HFFc6 (cell line): ENCODE measurements around the gene VEGFD. TPM values are rescaled to one million over a fixed set of nuclear protein-coding genes. Genes with fewer than 3 reads are reported as not detected.

ENCODE experiments used
- DNase-seq: peaks from one replicate; pipeline ENCODE4 v3.0.0-alpha.2; 2018
- H3K27ac Mint-ChIP-seq: 2 replicates; pipeline ENCODE4 v1.8.0; 2020; ENCODE audit warnings: mild to moderate bottlenecking, mixed read lengths
- H3K27me3 Mint-ChIP-seq: 2 replicates; pipeline ENCODE4 v1.8.0; 2021; ENCODE audit warnings: mild to moderate bottlenecking, moderate library complexity, mixed read lengths; ENCODE audit not compliant: insufficient read depth
- H3K36me3 Mint-ChIP-seq: 2 replicates; pipeline ENCODE4 v1.8.0; 2021; ENCODE audit warnings: low read depth, mixed read lengths
- H3K4me1 Mint-ChIP-seq: 2 replicates; pipeline ENCODE4 v1.8.0; 2020; ENCODE audit warnings: low read depth, mixed read lengths
- H3K4me3 Mint-ChIP-seq: 2 replicates; pipeline ENCODE4 v1.8.0; 2020; ENCODE audit warnings: mild to moderate bottlenecking, moderate library complexity, mixed read lengths
- H3K9me3 Mint-ChIP-seq: 2 replicates; pipeline ENCODE4 v1.8.0; 2020; ENCODE audit warnings: mild to moderate bottlenecking, mixed read lengths
- long read RNA-seq: library from polyadenylated mRNA; unstranded; transcript quantifications from one replicate; pipeline ENCODE4 v2.0.0, GENCODE V29; 2019
- total RNA-seq, 6 experiments: library from RNA; stranded (reverse); fragmentation: NEBNext Ultra II Directional; extraction: Animal tissue kit (Norgen Biotek cat#: 25700); gene quantifications; 2 replicates in 1 of 6; 3 replicates in 5 of 6; pipeline ENCODE4 v1.2.3, GENCODE V29; 2021
- TF ChIP-seq, protein P1 (sequence below): fragments of 200-600 bp; sonication (generic); IDR thresholded peaks from 2 replicates; pipeline ENCODE4 v1.5.0; 2021; ENCODE audit warnings: antibody characterized with exemption, mild to moderate bottlenecking

VEGFD gene, protein sequence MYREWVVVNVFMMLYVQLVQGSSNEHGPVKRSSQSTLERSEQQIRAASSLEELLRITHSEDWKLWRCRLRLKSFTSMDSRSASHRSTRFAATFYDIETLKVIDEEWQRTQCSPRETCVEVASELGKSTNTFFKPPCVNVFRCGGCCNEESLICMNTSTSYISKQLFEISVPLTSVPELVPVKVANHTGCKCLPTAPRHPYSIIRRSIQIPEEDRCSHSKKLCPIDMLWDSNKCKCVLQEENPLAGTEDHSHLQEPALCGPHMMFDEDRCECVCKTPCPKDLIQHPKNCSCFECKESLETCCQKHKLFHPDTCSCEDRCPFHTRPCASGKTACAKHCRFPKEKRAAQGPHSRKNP
- total RNA-seq, result not detected
- long read RNA-seq, result 0 reads

DNA sequence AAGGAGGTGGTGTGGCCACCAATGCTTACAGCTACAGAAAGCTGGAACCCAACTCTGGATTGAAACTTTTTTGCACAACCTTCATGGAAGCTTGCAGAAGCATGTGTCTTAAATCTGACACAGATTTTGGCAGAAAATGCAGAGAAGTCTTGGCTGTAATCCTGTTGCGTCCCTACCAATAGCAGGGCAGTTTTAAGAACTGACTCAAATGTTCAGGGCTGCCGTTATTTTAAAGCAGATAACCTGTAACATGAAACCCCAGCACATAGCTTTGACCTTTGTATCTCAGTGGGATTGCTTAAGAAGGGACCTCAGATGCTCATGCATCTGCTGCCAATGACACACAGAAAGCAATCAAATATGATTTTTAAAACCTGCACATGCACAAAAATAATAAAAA, at the start of gene VEGFD:
TSS of gene VEGFD (minus strand) at position 110 of the 400 bp plus-strand sequence. CDS start 467 bp downstream, outside the sequence.
- Mint-ChIP-seq H3K27ac (no peak within 1 kb of the TSS), H3K27me3 (no peaks in the 10 kb centered on the region; the same call in 1 of the 2 replicates), H3K9me3 (no peaks in the 10 kb centered on the region), H3K36me3 (no peaks in the 10 kb centered on the region), H3K4me1 (no peaks in the 10 kb centered on the region), H3K4me3 (no peak within 1 kb of the TSS)
- TF ChIP-seq, protein P1, sequence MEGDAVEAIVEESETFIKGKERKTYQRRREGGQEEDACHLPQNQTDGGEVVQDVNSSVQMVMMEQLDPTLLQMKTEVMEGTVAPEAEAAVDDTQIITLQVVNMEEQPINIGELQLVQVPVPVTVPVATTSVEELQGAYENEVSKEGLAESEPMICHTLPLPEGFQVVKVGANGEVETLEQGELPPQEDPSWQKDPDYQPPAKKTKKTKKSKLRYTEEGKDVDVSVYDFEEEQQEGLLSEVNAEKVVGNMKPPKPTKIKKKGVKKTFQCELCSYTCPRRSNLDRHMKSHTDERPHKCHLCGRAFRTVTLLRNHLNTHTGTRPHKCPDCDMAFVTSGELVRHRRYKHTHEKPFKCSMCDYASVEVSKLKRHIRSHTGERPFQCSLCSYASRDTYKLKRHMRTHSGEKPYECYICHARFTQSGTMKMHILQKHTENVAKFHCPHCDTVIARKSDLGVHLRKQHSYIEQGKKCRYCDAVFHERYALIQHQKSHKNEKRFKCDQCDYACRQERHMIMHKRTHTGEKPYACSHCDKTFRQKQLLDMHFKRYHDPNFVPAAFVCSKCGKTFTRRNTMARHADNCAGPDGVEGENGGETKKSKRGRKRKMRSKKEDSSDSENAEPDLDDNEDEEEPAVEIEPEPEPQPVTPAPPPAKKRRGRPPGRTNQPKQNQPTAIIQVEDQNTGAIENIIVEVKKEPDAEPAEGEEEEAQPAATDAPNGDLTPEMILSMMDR, result no peak
- no peak for DNase-seq

DNA sequence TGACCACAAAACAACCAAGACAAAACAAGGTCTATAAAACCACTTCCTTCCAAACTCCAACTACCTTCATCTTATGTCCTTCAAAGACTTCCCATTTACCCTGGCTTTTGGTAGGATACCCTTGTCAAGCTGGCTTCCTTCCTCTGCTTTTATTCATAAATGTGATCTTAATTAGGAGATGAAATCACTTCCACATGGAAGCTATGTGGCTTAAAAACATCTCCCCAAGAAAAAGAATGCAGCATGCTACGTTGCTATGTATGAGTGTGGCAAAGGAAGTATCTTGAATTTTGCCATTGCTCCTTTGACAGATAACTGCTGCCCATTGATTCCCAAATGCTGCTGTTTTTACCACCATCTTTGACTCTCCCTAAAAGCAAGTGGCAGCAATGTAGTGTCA, 46.4 kb upstream of the VEGFD start:
- TF ChIP-seq, protein P1, result no peak
- Mint-ChIP-seq H3K36me3 (no peaks in the 10 kb centered on the region), H3K4me3 (no peak overlapping the region), H3K27ac (no peak overlapping the region; the same call in 1 of the 2 replicates), H3K4me1 (peaks cover 10% of the 10 kb centered on the region), H3K9me3 (no peaks in the 10 kb centered on the region), H3K27me3 (no peaks in the 10 kb centered on the region; the same call in 1 of the 2 replicates)
- DNase-seq, result no peak

DNA sequence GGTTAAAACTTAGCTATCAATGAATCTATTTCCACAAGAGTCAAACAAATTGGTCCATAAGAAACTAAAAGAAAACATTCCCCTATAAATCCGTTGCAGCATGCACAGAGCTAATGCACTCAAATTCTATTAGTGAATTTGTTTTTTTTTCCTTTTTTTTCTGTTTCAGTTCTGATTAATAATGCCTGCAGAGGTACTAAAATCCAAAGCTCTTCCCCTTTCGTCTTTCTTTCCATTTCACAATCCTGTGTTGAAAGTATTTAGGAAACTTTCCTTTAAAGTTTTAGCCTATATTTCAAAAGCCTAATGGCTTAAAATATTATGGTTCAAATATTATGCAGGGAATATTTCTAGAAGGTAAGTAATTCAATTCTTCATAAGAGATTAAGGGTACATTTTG, 45.9 kb upstream of the VEGFD start:
- no peak for DNase-seq
- TF ChIP-seq, protein P1, result no peak
- Mint-ChIP-seq H3K9me3 (no peaks in the 10 kb centered on the region), H3K27me3 (no peaks in the 10 kb centered on the region; the same call in 1 of the 2 replicates), H3K36me3 (no peaks in the 10 kb centered on the region), H3K4me3 (no peak overlapping the region), H3K27ac (no peak overlapping the region), H3K4me1 (peaks cover 10% of the 10 kb centered on the region)

DNA sequence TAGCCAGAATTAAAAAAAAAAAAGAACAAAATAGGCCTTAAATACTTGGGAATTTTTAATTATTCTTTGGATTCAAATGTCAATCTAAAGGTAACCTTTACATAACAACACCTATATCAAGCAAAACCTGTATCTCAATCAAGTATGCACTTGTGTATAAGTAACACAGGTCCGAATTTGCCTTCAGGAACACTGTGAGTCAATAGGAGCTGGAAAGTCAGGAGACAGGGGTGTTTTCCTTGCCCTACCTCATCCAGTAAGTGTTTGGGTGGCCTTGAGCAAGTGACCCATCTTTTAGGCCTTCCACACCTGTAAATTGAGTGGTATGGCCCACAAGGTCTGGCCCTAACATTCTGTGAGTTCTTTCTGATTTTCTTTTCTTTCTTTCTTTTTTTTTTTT, 40.8 kb upstream of the VEGFD start:
- H3K27me3 Mint-ChIP-seq, result no peaks in the 10 kb centered on the region
- no peaks in the 10 kb centered on the region for H3K4me1 Mint-ChIP-seq
- H3K27ac Mint-ChIP-seq, result no peak overlapping the region
- no peaks in the 10 kb centered on the region for H3K9me3 Mint-ChIP-seq
- H3K36me3 Mint-ChIP-seq, result no peaks in the 10 kb centered on the region
- TF ChIP-seq, protein P1, result no peak
- DNase-seq, result no peak
- no peak overlapping the region for H3K4me3 Mint-ChIP-seq

DNA sequence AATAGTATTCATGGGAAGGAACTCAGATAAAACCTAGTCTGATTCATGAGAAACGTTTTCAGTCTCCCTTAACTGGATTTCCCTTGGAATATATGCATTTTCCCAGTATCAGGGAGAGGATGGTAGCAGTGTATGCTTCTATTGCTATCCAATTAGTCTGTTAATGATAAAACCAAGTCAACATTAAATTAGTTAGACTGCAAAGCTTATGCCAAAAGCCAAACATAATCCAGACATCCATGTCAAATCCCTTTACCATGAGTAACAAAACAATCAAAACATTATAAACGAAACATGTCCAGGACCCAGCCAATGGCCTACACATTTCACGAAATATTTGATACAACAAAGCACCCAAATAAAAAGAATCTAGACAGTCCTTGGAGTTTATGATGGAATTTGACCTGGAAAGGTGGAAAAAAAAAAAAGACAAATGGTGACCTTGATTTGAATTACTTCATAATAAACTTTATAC, 34.5 kb upstream of the VEGFD start:
- peaks cover 7% of the 10 kb centered on the region for H3K9me3 Mint-ChIP-seq
- TF ChIP-seq, protein P1, result no peak
- peaks cover 6% of the 10 kb centered on the region; the same call in 1 of the 2 replicates for H3K36me3 Mint-ChIP-seq
- peaks cover 2% of the 10 kb centered on the region; the same call in 1 of the 2 replicates for H3K27me3 Mint-ChIP-seq
- peak overlapping the region; percentile 55; the same call in 1 of the 2 replicates for H3K4me3 Mint-ChIP-seq
- peaks cover 20% of the 10 kb centered on the region for H3K4me1 Mint-ChIP-seq
- H3K27ac Mint-ChIP-seq, result peak overlapping the region; percentile 64
- no peak for DNase-seq
